ENCODE data around the gene SND1. TPM values are rescaled to one million over a fixed set of nuclear protein-coding genes. Genes with fewer than 3 reads are reported as not detected.

Gene SND1
- total and polyA plus RNA-seq, 2 donors (not counting 3 experiments of a cell fraction or from before 2014, with no cell fraction given), result 116 to 249 TPM

DNA sequence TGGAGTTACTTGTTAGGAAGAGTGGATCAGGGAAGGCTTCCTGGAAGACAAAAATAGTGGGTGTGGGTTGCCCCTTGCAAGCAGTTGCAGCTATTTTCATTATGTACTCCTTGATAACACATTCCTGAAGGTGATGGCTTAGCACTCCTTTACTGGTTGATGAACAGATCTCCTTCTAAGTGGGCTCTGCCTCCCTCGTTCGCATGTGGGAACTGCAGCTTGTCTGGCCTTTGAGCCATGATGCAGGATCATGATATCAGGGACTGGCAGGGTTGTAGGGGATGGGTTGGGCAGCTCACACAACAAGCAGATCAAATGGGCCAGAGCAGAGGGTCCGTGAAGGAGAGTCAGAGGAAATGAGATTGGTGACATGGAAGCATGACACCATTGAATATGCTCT lies 408.0 kb downstream of the SND1 start:
- no peak overlapping the region for H2AFZ ChIP-seq (ENCODE audit: low read depth, low read length)
- ChIA-PET POLR2A (no interaction called here), CTCF (no interaction called here)
- no peak overlapping the region for H3K9ac ChIP-seq (replicated peaks; ENCODE audit: extremely low read depth, insufficient read depth, low read length)
- no peaks in the 10 kb centered on the region for H3K9me3 ChIP-seq (replicated peaks; ENCODE audit: control insufficient read depth, insufficient read depth, low read length)
- no peaks in the 10 kb centered on the region for H3K79me2 ChIP-seq (ENCODE audit: control insufficient read depth, insufficient read depth, low read length)
- H3K4me3 ChIP-seq (replicated peaks in 1 of 3; ENCODE audit: insufficient read depth in 1 of 3, low read depth in 1 of 3, low read length in 3 of 3), result no peak overlapping the region
- dilution Hi-C loops (cut with MboI; ENCODE audit: extremely low pct_ligation_motif_present, low sequenced_read_pairs) (no loop called here), intact Hi-C loops (cut with micrococcal nuclease) (no loop called here)
- H3K4me1 ChIP-seq (ENCODE audit: control insufficient read depth, extremely low read depth, insufficient read depth, low read length), result no peaks in the 10 kb centered on the region
- no peak overlapping the region for H3K4me2 ChIP-seq (ENCODE audit: insufficient read depth, low read length)
- TF ChIP-seq POLR2A (IDR thresholded peaks at IDR 0.05; ENCODE audit: low read depth, low read length), result no peak
- TF ChIP-seq POLR2AphosphoS5 (IDR thresholded peaks at IDR 0.05; ENCODE audit: insufficient read depth, low read depth, low read length), result no peak
- no peak for TF ChIP-seq MYC (IDR thresholded peaks at IDR 0.05; ENCODE audit: low read depth, low read length)
- TF ChIP-seq GATA2 (IDR thresholded peaks at IDR 0.05; ENCODE audit: insufficient read depth, insufficient read length, low read depth, low read length), result no peak
- TF ChIP-seq FOS (IDR thresholded peaks at IDR 0.05; ENCODE audit: borderline replicate concordance, insufficient read depth, low read length), result no peak
- TF ChIP-seq, protein P1, sequence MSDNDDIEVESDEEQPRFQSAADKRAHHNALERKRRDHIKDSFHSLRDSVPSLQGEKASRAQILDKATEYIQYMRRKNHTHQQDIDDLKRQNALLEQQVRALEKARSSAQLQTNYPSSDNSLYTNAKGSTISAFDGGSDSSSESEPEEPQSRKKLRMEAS (IDR thresholded peaks at IDR 0.05; ENCODE audit: insufficient read depth, insufficient read length), result no peak
- no peak for TF ChIP-seq EZH2 (IDR thresholded peaks at IDR 0.05; ENCODE audit: borderline replicate concordance, low read depth, low read length, severe bottlenecking)
- TF ChIP-seq JUN (IDR thresholded peaks at IDR 0.05; ENCODE audit: borderline replicate concordance, insufficient read depth, insufficient read length, low read depth), result no peak
- TF ChIP-seq, protein P2, sequence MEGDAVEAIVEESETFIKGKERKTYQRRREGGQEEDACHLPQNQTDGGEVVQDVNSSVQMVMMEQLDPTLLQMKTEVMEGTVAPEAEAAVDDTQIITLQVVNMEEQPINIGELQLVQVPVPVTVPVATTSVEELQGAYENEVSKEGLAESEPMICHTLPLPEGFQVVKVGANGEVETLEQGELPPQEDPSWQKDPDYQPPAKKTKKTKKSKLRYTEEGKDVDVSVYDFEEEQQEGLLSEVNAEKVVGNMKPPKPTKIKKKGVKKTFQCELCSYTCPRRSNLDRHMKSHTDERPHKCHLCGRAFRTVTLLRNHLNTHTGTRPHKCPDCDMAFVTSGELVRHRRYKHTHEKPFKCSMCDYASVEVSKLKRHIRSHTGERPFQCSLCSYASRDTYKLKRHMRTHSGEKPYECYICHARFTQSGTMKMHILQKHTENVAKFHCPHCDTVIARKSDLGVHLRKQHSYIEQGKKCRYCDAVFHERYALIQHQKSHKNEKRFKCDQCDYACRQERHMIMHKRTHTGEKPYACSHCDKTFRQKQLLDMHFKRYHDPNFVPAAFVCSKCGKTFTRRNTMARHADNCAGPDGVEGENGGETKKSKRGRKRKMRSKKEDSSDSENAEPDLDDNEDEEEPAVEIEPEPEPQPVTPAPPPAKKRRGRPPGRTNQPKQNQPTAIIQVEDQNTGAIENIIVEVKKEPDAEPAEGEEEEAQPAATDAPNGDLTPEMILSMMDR (IDR thresholded peaks at IDR 0.05; ENCODE audit: extremely low read depth in 1 of 2, insufficient read depth in 1 of 2, low read depth in 1 of 2, low read length in 2 of 2), result no peak
- no peaks in the 10 kb centered on the region for H3K9me1 ChIP-seq (replicated peaks; ENCODE audit: control insufficient read depth, extremely low read depth, insufficient read depth, low read length)
- DNase-seq (ENCODE audit: low read depth, low spot score) (no peak), FAIRE-seq (no peak)
- no peaks in the 10 kb centered on the region for H4K20me1 ChIP-seq (replicated peaks; ENCODE audit: control insufficient read depth, extremely low read depth, insufficient read depth, low read length)
- no peaks in the 10 kb centered on the region for H3K27me3 ChIP-seq (ENCODE audit: control insufficient read depth in 2 of 2, insufficient read depth in 2 of 2, low read length in 2 of 2)
- peaks cover 0 to 3% of the 10 kb centered on the region in 2 experiments for H3K36me3 ChIP-seq (ENCODE audit: control insufficient read depth in 2 of 2, extremely low read depth in 1 of 2, insufficient read depth in 2 of 2, low read length in 2 of 2)
- no peak overlapping the region for H3K27ac ChIP-seq (ENCODE audit: insufficient read depth, low read depth, low read length)
- no TSS peak for BruUV-seq (replicated peaks)

Data from endothelial cell of umbilical vein (primary cell).